ENCODE data around the gene TRABD2B.

The TRABD2B gene

GRCh38 chr1:47751193-47751592 is 246.0 kb downstream of the TRABD2B start:
- DNase-seq: no peak

GRCh38 chr1:47745715-47746609 is 251.2 kb downstream of the TRABD2B start:
- DNase-seq: no peak

- no peak for DNase-seq
Observed at GRCh38 chr1:47742890-47743760, 254.1 kb downstream of the TRABD2B start.

- DNase-seq: no peak
Observed at GRCh38 chr1:47738560-47739182, 258.5 kb downstream of the TRABD2B start.

GRCh38 chr1:47732489-47732888 is 264.7 kb downstream of the TRABD2B start:
- no peak for DNase-seq

- no peak for DNase-seq
Observed at GRCh38 chr1:47731730-47732129, 265.5 kb downstream of the TRABD2B start.

GRCh38 chr1:47729685-47730084 is 267.5 kb downstream of the TRABD2B start:
- DNase-seq: no peak

GRCh38 chr1:47727697-47728085 is 269.5 kb downstream of the TRABD2B start:
- no peak for DNase-seq

- DNase-seq: no peak
Observed at GRCh38 chr1:47727051-47727696, 270.0 kb downstream of the TRABD2B start.

- peak; percentile 69 for DNase-seq
Observed at GRCh38 chr1:47725992-47726855, 271.0 kb downstream of the TRABD2B start.

- DNase-seq: no peak
Observed at GRCh38 chr1:47725511-47725991, 271.6 kb downstream of the TRABD2B start.

- DNase-seq: no peak
Observed at GRCh38 chr1:47725000-47725473, 272.1 kb downstream of the TRABD2B start.

GRCh38 chr1:47724432-47724999 is 272.7 kb downstream of the TRABD2B start:
- DNase-seq: no peak

GRCh38 chr1:47722909-47723580 is 274.1 kb downstream of the TRABD2B start:
- no peak for DNase-seq

- DNase-seq: no peak
Observed at GRCh38 chr1:47722101-47722500, 275.1 kb downstream of the TRABD2B start.

GRCh38 chr1:47720111-47720510 is 277.1 kb downstream of the TRABD2B start:
- no peak for DNase-seq

GRCh38 chr1:47717341-47717740 is 279.8 kb downstream of the TRABD2B start:
- DNase-seq: no peak

- DNase-seq: no peak
Observed at GRCh38 chr1:47713975-47714767, 283.0 kb downstream of the TRABD2B start.

GRCh38 chr1:47713333-47713953 is 283.7 kb downstream of the TRABD2B start:
- no peak for DNase-seq
